GM12878 (cell line): Measurements from ENCODE around the gene STX3.

Experiments
- BACH1 ChIP-seq: fragments of 450-650 bp; IDR thresholded peaks from 2 replicates; pipeline ENCODE4 v1.6.1; 2017; ENCODE audit warnings: mild to moderate bottlenecking, borderline replicate concordance
- ESRRA ChIP-seq: IDR thresholded peaks from 2 replicates; pipeline ENCODE4 v1.6.1; 2012; ENCODE audit warnings: mild to moderate bottlenecking, low read length, improper control_type of control experiment
- ETV6 ChIP-seq, 2 experiments: fragments of 450-650 bp in 1 of 2; IDR thresholded peaks in 1 of 2; conservative IDR thresholded peaks in 1 of 2; 2 replicates each; pipeline ENCODE4 v1.6.1; 2014; ENCODE audit warnings: antibody characterized with exemption in 1 of 2, borderline replicate concordance in 1 of 2, low read depth in 1 of 2, mild to moderate bottlenecking in 1 of 2, moderate library complexity in 1 of 2
- GABPA ChIP-seq: IDR thresholded peaks from 2 replicates; pipeline ENCODE4 v1.6.1; 2014; ENCODE audit warnings: antibody characterized with exemption, low read depth, mild to moderate bottlenecking, inconsistent platforms
- HDGF ChIP-seq: fragments of 450-650 bp; IDR thresholded peaks from 2 replicates; pipeline ENCODE4 v1.6.1; 2016; ENCODE audit warnings: antibody characterized with exemption
- IKZF1 ChIP-seq: fragments of 450-650 bp; conservative IDR thresholded peaks from 2 replicates; pipeline ENCODE4 v1.6.1; 2017; ENCODE audit warnings: antibody characterized with exemption, mild to moderate bottlenecking
- NBN ChIP-seq: fragments of 450-650 bp; IDR thresholded peaks from 2 replicates; pipeline ENCODE4 v1.6.1; 2016
- POLR2A ChIP-seq: IDR thresholded peaks from 2 replicates; pipeline ENCODE4 v1.6.1; 2011; ENCODE audit warnings: low read depth, mild to moderate bottlenecking, low read length
- POLR2AphosphoS5 ChIP-seq: IDR thresholded peaks from 2 replicates; pipeline ENCODE4 v1.6.1; 2011; ENCODE audit warnings: mild to moderate bottlenecking, low read length, inconsistent platforms
- PRDM15 ChIP-seq: fragments of 450-650 bp; formaldehyde crosslinking; IDR thresholded peaks from 2 replicates; pipeline ENCODE4 v1.4.0; 2020; ENCODE audit warnings: mild to moderate bottlenecking, moderate library complexity
- REST ChIP-seq: IDR thresholded peaks from 2 replicates; pipeline ENCODE4 v1.6.1; 2012; ENCODE audit warnings: mild to moderate bottlenecking, low read depth, low read length
- SP1 ChIP-seq: IDR thresholded peaks from one replicate; pipeline ENCODE4 v1.6.1; 2011; ENCODE audit warnings: low read depth, low read length
- TF ChIP-seq, protein P1 (sequence below), 3 experiments: IDR thresholded peaks in 2 of 3; conservative IDR thresholded peaks in 1 of 3; 2 replicates each; pipeline ENCODE4 v1.5.1; 2011; ENCODE audit warnings: low read depth in 3 of 3, low read length in 3 of 3, mild to moderate bottlenecking in 3 of 3, control low read depth in 2 of 3, moderate library complexity in 2 of 3, inconsistent platforms in 1 of 3, mixed read lengths in 1 of 3; ENCODE audit not compliant: control insufficient read depth in 2 of 3, insufficient read depth in 1 of 3; ENCODE audit errors: extremely low read depth in 1 of 3

GRCh38 chr11:59847626-59848025 lies 92.5 kb downstream of the STX3 start:
- TF ChIP-seq, protein P1, sequence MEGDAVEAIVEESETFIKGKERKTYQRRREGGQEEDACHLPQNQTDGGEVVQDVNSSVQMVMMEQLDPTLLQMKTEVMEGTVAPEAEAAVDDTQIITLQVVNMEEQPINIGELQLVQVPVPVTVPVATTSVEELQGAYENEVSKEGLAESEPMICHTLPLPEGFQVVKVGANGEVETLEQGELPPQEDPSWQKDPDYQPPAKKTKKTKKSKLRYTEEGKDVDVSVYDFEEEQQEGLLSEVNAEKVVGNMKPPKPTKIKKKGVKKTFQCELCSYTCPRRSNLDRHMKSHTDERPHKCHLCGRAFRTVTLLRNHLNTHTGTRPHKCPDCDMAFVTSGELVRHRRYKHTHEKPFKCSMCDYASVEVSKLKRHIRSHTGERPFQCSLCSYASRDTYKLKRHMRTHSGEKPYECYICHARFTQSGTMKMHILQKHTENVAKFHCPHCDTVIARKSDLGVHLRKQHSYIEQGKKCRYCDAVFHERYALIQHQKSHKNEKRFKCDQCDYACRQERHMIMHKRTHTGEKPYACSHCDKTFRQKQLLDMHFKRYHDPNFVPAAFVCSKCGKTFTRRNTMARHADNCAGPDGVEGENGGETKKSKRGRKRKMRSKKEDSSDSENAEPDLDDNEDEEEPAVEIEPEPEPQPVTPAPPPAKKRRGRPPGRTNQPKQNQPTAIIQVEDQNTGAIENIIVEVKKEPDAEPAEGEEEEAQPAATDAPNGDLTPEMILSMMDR (IDR thresholded peaks at IDR 0.05 in 2 of 3, conservative IDR thresholded peaks at IDR 0.05 in 1 of 3; ENCODE audit: control insufficient read depth in 2 of 3, extremely low read depth in 1 of 3, insufficient read depth in 1 of 3, low read depth in 3 of 3, low read length in 3 of 3): no peak
- no peak for TF ChIP-seq POLR2A
- TF ChIP-seq ESRRA: no peak
- TF ChIP-seq GABPA: no peak
- no peak for TF ChIP-seq SP1
- TF ChIP-seq IKZF1: no peak
- no peak for TF ChIP-seq NBN
- TF ChIP-seq HDGF: no peak
- TF ChIP-seq POLR2AphosphoS5: no peak
- TF ChIP-seq BACH1: no peak
- no peak for TF ChIP-seq REST
- TF ChIP-seq PRDM15 (CRISPR knock-in tag): no peak
- TF ChIP-seq ETV6 (conservative IDR thresholded peaks at IDR 0.05 in 1 of 2, IDR thresholded peaks at IDR 0.05 in 1 of 2; ENCODE audit: borderline replicate concordance in 1 of 2, low read depth in 1 of 2): no peak
